Upper lobe of right lung (tissue), 1 donor: ENCODE data around the gene PTPN23. TPM values are rescaled to one million over a fixed set of nuclear protein-coding genes. Genes with fewer than 3 reads are reported as not detected.

Source experiments
- ATAC-seq: fragments of 200-7000 bp; cut with Tn5 transposase; one replicate; pipeline ENCODE4 v1.9.1; 2020; ENCODE audit warnings: mild to moderate bottlenecking, moderate library complexity
- DNase-seq: peaks from one replicate; pipeline ENCODE4 v3.0.0-alpha.2; 2020
- H3K27ac ChIP-seq: fragments of 200-600 bp; one replicate; pipeline ENCODE4 v1.8.0; 2022
- H3K27me3 ChIP-seq: fragments of 200-600 bp; one replicate; pipeline ENCODE4 v1.8.0; 2022; ENCODE audit warnings: mild to moderate bottlenecking
- H3K36me3 ChIP-seq: fragments of 200-600 bp; one replicate; pipeline ENCODE4 v1.8.0; 2022
- H3K4me1 ChIP-seq: fragments of 200-600 bp; one replicate; pipeline ENCODE4 v1.8.0; 2022
- H3K4me3 ChIP-seq: fragments of 200-600 bp; one replicate; pipeline ENCODE4 v1.8.0; 2022; ENCODE audit warnings: mild to moderate bottlenecking
- H3K9me3 ChIP-seq: fragments of 200-600 bp; one replicate; pipeline ENCODE4 v1.8.0; 2022
- intact Hi-C: fragments of 100-400 bp; cut with DNase I; formaldehyde crosslinking; loops from one replicate; pipeline ENCODE4 v1.11.0; 2022
- total RNA-seq: library from RNA; stranded (reverse); fragmentation: NEBNext Ultra II Directional; extraction: Animal tissue kit (Norgen Biotek cat#: 25700); gene quantifications from one replicate; pipeline ENCODE4 v1.2.1, GENCODE V29; 2021
- TF ChIP-seq, protein P1 (sequence below): fragments of 200-600 bp; IDR thresholded peaks from one replicate; pipeline ENCODE4 v1.8.0; 2022; ENCODE audit warnings: antibody characterized with exemption
- donor health status: DM: no; HTN: yes; CAD: no; lungs with severe emphysema.

PTPN23 gene
- total RNA-seq, 1 donor from 2014 or later, result 56.2 TPM

- Histone ChIP-seq H3K4me1 (no peaks in the 10 kb centered on the region), H3K27me3 (no peaks in the 10 kb centered on the region), H3K4me3 (no peak overlapping the region), H3K27ac (no peak overlapping the region), H3K9me3 (no peaks in the 10 kb centered on the region), H3K36me3 (peaks cover 97% of the 10 kb centered on the region)
- intact Hi-C loops, result no loop called here
- ATAC-seq (no peak), DNase-seq (no peak)
- TF ChIP-seq, protein P1, sequence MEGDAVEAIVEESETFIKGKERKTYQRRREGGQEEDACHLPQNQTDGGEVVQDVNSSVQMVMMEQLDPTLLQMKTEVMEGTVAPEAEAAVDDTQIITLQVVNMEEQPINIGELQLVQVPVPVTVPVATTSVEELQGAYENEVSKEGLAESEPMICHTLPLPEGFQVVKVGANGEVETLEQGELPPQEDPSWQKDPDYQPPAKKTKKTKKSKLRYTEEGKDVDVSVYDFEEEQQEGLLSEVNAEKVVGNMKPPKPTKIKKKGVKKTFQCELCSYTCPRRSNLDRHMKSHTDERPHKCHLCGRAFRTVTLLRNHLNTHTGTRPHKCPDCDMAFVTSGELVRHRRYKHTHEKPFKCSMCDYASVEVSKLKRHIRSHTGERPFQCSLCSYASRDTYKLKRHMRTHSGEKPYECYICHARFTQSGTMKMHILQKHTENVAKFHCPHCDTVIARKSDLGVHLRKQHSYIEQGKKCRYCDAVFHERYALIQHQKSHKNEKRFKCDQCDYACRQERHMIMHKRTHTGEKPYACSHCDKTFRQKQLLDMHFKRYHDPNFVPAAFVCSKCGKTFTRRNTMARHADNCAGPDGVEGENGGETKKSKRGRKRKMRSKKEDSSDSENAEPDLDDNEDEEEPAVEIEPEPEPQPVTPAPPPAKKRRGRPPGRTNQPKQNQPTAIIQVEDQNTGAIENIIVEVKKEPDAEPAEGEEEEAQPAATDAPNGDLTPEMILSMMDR, result no peak
These were observed 30.2 kb downstream of the PTPN23 start for GRCh38 chr3:47410801-47411646.

DNA sequence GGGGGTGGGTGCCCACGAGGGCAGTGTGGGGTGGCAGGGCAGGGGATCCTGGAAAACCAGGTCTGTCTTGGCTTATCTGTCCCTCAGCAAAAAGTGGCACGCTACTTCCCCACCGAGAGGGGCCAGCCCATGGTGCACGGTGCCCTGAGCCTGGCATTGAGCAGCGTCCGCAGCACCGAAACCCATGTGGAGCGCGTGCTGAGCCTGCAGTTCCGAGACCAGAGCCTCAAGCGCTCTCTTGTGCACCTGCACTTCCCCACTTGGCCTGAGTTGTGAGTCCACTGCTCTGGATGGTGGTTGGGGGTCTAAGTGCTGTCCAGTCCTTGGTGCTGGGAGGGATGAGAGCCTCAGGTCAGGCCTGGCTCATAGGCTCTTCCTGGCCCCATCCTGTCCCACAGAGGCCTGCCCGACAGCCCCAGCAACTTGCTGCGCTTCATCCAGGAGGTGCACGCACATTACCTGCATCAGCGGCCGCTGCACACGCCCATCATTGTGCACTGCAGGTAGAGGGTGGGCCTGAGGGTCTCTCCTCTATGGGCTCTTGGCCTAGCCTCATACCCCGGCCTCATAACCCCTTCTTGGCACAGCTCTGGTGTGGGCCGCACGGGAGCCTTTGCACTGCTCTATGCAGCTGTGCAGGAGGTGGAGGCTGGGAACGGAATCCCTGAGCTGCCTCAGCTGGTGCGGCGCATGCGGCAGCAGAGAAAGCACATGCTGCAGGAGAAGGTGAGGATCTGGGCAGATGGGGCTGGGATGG, 31.1 kb downstream of the PTPN23 start:
- intact Hi-C loops, result no loop called here
- H3K36me3 ChIP-seq, result peaks cover 92% of the 10 kb centered on the region
- no peak for ATAC-seq
- DNase-seq, result no peak
- TF ChIP-seq, protein P1, result no peak
- no peaks in the 10 kb centered on the region for H3K4me1 ChIP-seq
- H3K4me3 ChIP-seq, result no peak overlapping the region
- no peaks in the 10 kb centered on the region for H3K27me3 ChIP-seq
- H3K9me3 ChIP-seq, result no peaks in the 10 kb centered on the region
- no peak overlapping the region for H3K27ac ChIP-seq

GRCh38 chr3:47412453-47412756, 31.6 kb downstream of the PTPN23 start:
- Histone ChIP-seq H3K27ac (no peak overlapping the region), H3K4me3 (no peak overlapping the region), H3K36me3 (peaks cover 92% of the 10 kb centered on the region), H3K9me3 (no peaks in the 10 kb centered on the region), H3K27me3 (no peaks in the 10 kb centered on the region), H3K4me1 (no peaks in the 10 kb centered on the region)
- TF ChIP-seq, protein P1, result no peak
- no peak for ATAC-seq
- intact Hi-C loops, result no loop called here
- no peak for DNase-seq

GRCh38 chr3:47412842-47413520, 32.2 kb downstream of the PTPN23 start:
- Histone ChIP-seq H3K9me3 (no peaks in the 10 kb centered on the region), H3K4me1 (no peaks in the 10 kb centered on the region), H3K36me3 (peaks cover 87% of the 10 kb centered on the region), H3K4me3 (no peak overlapping the region), H3K27me3 (no peaks in the 10 kb centered on the region), H3K27ac (no peak overlapping the region)
- no peak for ATAC-seq
- intact Hi-C loops, result no loop called here
- no peak for DNase-seq
- TF ChIP-seq, protein P1, result no peak

- no peak overlapping the region for H3K4me3 ChIP-seq
- H3K9me3 ChIP-seq, result no peaks in the 10 kb centered on the region
- no peak overlapping the region for H3K27ac ChIP-seq
- H3K4me1 ChIP-seq, result no peaks in the 10 kb centered on the region
- TF ChIP-seq, protein P1, result no peak
- no peak for ATAC-seq
- peaks cover 81% of the 10 kb centered on the region for H3K36me3 ChIP-seq
- no peak for DNase-seq
- H3K27me3 ChIP-seq, result no peaks in the 10 kb centered on the region
- intact Hi-C loops, result no loop called here
These were observed 32.9 kb downstream of the PTPN23 start for GRCh38 chr3:47413751-47414150.
